Type B pancreatic cell (in vitro differentiated cells): ENCODE data around the gene GRIP1. TPM values are rescaled to one million over a fixed set of nuclear protein-coding genes. Genes with fewer than 3 reads are reported as not detected.

ENCODE experiments used
- DNase-seq: peaks from one replicate; pipeline ENCODE4 v3.0.0; 2021; ENCODE audit warnings: mixed read lengths; ENCODE audit not compliant: unreplicated experiment; ENCODE audit errors: extremely low spot score
- H3K27ac Mint-ChIP-seq: 2 replicates; pipeline ENCODE4 v1.8.0; 2021; ENCODE audit warnings: mild to moderate bottlenecking, mixed read lengths
- H3K27me3 Mint-ChIP-seq: 2 replicates; pipeline ENCODE4 v1.8.0; 2021; ENCODE audit warnings: mixed read lengths
- H3K36me3 Mint-ChIP-seq: 2 replicates; pipeline ENCODE4 v1.8.0; 2021; ENCODE audit warnings: mixed read lengths
- H3K4me1 Mint-ChIP-seq: one replicate; pipeline ENCODE4 v1.8.0; 2021; ENCODE audit warnings: mixed read lengths; ENCODE audit not compliant: unreplicated experiment
- H3K4me3 Mint-ChIP-seq: 2 replicates; pipeline ENCODE4 v1.8.0; 2021; ENCODE audit warnings: mild to moderate bottlenecking, mixed read lengths
- H3K9me3 Mint-ChIP-seq: 2 replicates; pipeline ENCODE4 v1.8.0; 2021; ENCODE audit warnings: mixed read lengths
- total RNA-seq: library from RNA; stranded (reverse); gene quantifications from 2 replicates; pipeline ENCODE4 v1.2.1, GENCODE V29; 2021; ENCODE audit warnings: low replicate concordance
- TF ChIP-seq, protein P1 (sequence below): fragments of 200-600 bp; sonication (generic); conservative IDR thresholded peaks from 2 replicates; pipeline ENCODE4 v1.5.0; 2021; ENCODE audit warnings: antibody characterized with exemption, mild to moderate bottlenecking

GRIP1 gene
- total RNA-seq, 1 donor from 2014 or later, result 29.0 TPM

DNA sequence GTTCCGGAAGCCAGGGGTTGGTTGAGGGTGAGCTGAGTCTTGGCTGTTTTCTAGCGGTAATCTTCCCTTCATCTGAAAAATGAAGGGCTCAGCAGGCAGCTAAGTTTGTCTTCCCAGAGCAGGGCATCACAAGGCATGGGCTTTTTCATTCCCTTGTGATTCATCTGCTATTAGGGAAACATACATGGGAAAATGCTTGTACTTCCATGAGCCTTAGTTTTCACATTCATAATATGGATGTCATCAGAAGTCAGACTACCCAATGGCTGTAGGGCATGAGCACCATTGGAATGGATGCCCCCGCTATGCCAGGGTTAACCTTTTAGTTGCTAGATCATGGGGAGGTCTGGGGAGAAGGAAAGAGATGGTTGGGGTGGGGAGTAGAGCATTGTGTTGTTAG is 357.9 kb downstream of the GRIP1 start:
- H3K27ac Mint-ChIP-seq, result no peak overlapping the region
- peaks cover 4% of the 10 kb centered on the region for H3K4me1 Mint-ChIP-seq
- H3K9me3 Mint-ChIP-seq, result no peaks in the 10 kb centered on the region
- peaks cover 3% of the 10 kb centered on the region for H3K36me3 Mint-ChIP-seq
- no peaks in the 10 kb centered on the region for H3K27me3 Mint-ChIP-seq
- no peak overlapping the region for H3K4me3 Mint-ChIP-seq
- TF ChIP-seq, protein P1, sequence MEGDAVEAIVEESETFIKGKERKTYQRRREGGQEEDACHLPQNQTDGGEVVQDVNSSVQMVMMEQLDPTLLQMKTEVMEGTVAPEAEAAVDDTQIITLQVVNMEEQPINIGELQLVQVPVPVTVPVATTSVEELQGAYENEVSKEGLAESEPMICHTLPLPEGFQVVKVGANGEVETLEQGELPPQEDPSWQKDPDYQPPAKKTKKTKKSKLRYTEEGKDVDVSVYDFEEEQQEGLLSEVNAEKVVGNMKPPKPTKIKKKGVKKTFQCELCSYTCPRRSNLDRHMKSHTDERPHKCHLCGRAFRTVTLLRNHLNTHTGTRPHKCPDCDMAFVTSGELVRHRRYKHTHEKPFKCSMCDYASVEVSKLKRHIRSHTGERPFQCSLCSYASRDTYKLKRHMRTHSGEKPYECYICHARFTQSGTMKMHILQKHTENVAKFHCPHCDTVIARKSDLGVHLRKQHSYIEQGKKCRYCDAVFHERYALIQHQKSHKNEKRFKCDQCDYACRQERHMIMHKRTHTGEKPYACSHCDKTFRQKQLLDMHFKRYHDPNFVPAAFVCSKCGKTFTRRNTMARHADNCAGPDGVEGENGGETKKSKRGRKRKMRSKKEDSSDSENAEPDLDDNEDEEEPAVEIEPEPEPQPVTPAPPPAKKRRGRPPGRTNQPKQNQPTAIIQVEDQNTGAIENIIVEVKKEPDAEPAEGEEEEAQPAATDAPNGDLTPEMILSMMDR, result no peak
- DNase-seq, result no peak

DNA sequence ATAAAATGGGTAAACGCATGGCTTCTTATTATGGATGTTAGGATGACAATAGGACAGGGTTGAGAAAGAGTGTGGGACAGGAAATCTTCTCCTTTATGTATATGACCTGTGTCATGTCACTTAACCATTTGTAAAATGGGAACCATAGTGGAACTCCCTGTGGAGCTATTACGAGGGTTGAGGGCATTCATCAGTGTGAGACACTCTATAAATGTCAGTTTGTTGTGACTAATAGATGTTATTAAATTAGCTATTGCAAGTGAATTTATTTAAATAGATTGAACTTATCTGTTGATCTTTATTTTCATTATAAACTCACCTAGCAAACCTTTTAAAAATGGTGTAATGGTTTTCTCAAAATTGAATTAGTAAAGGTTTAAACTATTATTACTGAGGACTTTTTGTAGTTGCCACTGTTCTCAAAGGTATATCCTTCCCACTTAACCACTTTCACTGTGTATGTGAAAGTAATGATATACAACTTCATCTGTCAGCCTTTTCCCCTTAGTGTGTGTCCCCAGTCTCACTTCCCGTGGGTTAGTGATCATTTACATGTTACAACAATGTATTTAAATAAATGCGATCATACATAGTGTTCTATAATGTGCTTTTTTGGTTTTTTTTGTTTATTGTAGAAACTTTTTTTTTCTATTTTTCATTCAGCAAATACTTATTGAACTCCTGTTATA is 359.5 kb downstream of the GRIP1 start:
- Mint-ChIP-seq H3K27me3 (no peaks in the 10 kb centered on the region), H3K9me3 (no peaks in the 10 kb centered on the region), H3K4me1 (peaks cover 4% of the 10 kb centered on the region), H3K4me3 (no peak overlapping the region), H3K27ac (no peak overlapping the region), H3K36me3 (peaks cover 3% of the 10 kb centered on the region)
- TF ChIP-seq, protein P1, result no peak
- DNase-seq, result no peak

DNA sequence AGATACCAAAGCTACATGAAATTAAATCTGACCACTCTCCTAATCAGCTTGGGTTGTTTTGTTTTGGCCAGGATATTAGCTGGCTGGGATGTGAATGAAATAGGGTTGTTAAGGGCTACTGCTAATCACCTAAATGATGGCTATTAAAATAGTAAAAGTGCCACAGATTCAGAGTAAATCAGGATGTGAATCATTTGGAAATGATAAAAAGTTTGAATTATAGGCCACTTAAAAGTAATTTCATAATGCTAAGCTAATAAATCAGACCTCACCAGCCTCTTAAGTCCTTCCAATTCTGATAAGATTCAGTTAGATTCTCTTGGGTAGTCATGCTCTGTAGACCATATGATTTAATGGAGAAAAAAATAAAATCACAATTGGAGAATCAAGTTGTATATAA is 364.6 kb downstream of the GRIP1 start:
- no peak overlapping the region for H3K27ac Mint-ChIP-seq
- no peak for DNase-seq
- H3K27me3 Mint-ChIP-seq, result no peaks in the 10 kb centered on the region
- TF ChIP-seq, protein P1, result no peak
- peaks cover 13% of the 10 kb centered on the region for H3K36me3 Mint-ChIP-seq
- H3K4me3 Mint-ChIP-seq, result no peak overlapping the region
- H3K9me3 Mint-ChIP-seq, result no peaks in the 10 kb centered on the region
- H3K4me1 Mint-ChIP-seq, result no peaks in the 10 kb centered on the region

DNA sequence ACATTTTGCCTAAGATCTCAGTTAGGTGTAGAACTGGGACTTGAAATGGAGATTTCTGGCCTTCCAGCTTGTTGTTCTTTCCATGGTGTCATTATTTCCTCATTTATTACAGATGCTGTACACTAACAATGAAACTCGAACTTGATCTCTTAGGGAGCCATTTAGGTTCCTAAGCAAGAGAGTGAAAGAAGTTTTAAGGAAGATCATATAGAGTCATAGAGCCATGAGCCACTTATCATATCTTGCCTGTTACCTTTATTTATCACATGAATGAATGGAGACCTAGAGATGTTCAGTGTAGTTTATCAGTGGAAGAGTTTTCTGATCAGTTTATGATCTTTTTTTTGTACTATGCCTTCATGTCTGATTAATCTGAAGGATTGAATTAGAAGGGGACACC is 366.7 kb downstream of the GRIP1 start:
- no peaks in the 10 kb centered on the region for H3K9me3 Mint-ChIP-seq
- TF ChIP-seq, protein P1, result no peak
- H3K27me3 Mint-ChIP-seq, result no peaks in the 10 kb centered on the region
- H3K27ac Mint-ChIP-seq, result no peak overlapping the region
- no peak overlapping the region for H3K4me3 Mint-ChIP-seq
- no peak for DNase-seq
- H3K36me3 Mint-ChIP-seq, result peaks cover 13% of the 10 kb centered on the region
- H3K4me1 Mint-ChIP-seq, result no peaks in the 10 kb centered on the region

DNA sequence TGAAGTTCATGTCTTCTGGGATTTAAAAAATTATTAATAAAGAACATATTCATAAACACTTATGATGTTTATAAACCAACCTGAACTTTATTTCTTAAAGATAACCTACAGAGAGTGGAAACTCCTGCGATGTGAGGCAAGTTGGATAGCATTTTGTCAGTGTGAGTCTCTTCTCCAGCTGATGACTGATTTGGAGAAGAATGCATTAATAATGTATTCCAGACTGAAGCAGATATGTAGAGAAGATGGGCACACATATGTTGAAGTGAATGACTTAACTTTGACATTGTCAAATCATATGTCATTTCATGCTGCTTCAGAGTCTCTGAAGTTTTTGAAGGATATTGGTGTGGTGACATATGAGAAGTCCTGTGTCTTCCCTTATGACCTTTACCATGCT is 369.3 kb downstream of the GRIP1 start:
- Mint-ChIP-seq H3K4me3 (no peak overlapping the region), H3K27me3 (no peaks in the 10 kb centered on the region), H3K36me3 (peaks cover 13% of the 10 kb centered on the region), H3K9me3 (no peaks in the 10 kb centered on the region), H3K27ac (no peak overlapping the region), H3K4me1 (no peaks in the 10 kb centered on the region)
- TF ChIP-seq, protein P1, result no peak
- DNase-seq, result no peak
